Hypothalamus (tissue), 51 donors: ENCODE results near the gene CBFB.

Experiments
- DNase-seq, 51 donors: peaks; one replicate each; lab custom pipeline; 2025; lab: John Stamatoyannopoulos, UW

The CBFB gene

DNA sequence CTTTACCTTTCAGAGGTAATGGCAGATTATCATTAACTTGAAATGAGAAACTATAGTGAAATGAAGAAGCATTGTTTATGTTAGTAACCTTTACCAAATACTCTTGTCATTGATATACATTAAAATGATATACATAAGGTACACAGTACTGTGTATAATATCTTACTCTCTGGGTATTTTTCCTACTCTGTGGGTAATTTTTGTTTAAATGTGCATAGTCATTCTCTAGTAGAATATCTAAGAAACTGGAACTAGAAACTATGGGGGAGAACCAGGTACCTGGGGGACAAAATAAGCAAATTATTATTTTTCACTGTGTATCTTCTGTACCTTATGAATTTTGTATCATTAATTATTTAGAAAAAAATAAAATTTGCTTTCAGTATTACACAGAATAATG is 60.2 kb downstream of the CBFB start:
- DNase-seq, result no peak

GRCh38 chr16:67091906-67092566 is 63.1 kb downstream of the CBFB start:
- no peak for DNase-seq

DNA sequence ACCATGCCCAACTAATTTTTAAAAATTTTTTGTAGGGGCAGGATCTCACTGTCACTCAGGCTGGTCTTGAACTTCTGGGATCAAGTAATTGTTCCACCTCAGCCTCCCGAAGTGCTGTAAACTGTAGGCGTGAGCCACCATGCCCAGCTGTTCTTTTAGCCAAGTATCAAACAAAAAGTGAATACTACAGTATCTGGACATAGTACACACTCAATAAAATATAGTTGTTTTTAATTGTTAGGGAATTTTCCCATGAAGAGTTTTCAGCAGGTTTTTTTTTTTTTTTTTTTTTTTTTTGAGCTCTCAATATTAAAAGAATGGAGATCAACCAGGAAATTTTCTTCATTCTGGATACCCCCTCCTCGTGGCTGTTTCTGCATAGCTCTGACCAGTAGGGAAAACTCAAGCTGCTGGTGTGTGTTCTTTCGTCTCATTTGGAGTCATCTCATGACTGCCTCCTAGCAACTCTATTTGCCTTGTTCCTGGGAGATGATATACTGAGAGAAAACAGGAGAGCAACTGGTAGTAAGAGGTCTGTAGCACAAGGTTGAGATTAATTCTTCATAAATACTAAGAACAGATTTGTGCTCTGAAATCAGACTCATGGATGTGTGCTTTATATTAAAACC is 64.3 kb downstream of the CBFB start:
- no peak for DNase-seq

GRCh38 chr16:67098599-67098998 is 69.7 kb downstream of the CBFB start:
- no peak for DNase-seq

DNA sequence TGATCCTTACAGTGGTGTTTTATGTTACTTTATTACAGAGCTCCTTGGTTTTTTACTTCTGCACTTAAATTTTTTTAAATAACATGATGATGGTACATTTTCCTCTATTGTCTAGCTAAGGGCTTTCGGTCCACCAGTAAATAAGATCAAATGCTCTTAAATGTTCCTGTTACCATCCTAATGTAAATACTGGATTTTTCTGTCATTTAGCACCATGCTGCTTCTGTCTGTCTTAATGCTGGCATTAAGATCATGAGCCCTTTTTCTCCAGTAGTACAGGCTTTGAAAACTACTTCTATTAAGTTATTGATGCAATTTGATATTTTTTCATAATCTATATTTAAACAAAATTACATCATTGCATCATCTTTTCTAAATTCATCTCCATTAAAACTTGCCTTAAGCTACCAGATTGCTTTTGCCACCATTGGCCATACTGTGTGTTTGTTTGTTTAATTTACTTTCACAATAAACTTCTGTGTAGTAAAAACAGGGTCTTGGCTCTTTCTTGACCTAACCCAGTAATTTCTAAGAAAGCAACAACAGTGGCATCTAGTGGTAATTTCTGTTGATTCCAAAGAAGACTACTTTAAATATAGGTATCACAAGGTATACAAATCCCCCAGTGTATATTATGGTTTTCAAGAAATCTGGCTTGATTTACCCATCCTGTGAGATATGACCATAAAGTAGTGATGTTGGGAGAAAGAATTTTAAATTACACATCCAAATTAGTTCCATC is 71.8 kb downstream of the CBFB start:
- peak in 1 of 51 donors; percentile 17 for DNase-seq

DNA sequence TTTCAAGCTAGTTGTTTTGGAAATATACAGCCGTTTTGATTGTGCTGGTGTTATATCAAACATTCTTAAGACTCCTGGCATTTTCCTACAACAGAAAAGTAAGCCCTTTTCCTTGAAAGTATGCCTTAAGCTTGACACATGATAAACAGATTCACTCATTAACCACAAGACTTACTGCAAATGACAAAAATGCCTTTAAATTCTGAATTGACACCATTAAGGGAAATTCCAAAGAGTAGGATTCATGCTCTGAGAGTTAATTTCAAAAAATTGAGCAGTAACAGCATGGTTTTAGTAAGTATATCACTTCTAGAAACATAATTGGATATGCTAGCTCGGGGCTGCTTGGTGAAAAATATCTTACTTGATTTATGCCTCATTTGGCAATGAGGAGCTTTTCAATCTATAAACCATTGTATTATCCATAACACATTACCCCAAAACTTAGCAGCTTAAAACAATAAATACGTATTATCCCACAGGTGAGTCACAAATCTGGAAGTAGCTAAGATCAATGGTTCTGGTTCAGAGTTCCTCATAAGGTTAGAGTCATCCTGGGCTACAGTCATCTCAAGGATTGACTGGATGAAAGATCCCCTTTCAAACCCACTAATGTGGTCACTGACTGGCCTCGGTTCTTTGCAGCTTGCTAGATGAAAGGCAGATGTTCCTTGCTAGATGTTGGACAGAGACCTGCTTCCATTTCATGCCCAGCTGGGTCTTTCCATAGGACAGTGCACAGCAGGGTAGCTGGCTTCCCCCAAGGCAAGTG is 72.5 kb downstream of the CBFB start:
- DNase-seq, result no peak

DNA sequence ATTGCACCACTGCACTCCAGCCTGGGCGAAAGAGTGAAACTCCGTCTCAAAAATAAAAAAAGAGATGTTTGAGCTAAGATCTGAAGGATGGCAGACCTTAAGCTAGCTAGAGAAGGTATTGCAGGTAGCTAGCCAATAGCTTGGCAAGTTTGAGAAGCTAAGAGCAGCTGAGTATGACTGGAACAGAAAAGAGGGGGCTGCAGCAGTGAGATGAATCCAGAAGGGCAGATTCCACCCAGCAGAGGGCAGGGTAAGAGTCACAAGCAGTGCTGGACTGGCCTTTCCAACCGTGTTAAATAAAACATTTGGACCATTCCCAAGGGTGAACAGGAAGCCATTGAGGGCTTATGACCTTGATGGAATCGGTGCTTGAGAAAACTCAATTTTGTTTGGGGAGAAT is 75.1 kb downstream of the CBFB start:
- DNase-seq, result peak in 2 of 51 donors; percentile 1 to 4

- no peak for DNase-seq
These were observed 75.9 kb downstream of the CBFB start for GRCh38 chr16:67104845-67105244.

DNA sequence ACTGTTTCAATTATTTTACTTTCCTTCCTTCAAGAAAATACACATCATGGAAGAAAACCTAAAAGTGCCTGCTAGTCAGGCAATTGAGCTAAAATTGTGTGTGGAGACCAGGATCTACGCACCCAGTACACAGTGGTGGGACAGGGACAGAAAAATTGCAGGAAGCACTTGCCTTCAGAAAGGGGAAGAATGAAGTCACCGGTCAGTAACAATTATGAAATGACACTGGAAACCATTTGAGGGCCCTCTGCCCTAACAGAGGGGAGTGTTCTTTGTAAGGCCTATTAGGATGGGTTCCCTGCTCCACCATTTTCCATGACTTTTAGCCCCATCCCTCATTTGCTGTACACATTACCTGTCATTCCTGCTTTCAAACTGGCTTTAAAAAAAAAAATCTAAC is 76.3 kb downstream of the CBFB start:
- no peak for DNase-seq

DNA sequence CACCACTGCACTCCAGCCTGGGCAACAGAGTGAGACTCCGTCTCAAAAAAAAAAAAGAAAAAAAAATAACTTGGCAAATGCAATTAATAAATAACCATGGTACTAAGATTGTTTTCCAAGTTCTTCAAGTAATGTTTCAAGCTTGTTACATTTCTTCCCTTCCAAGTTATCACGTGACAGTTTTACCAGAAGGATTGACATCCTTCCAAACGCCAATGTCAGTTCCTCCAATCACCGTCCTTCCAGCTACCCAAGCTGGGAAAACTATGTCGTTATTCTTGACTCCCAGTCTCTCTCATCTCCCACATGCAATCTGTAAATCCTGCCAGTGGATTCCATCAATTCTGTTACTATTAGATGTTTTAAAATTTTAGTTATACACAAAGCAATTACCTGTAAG is 76.9 kb downstream of the CBFB start:
- DNase-seq, result no peak

GRCh38 chr16:67108489-67108888 is 79.5 kb downstream of the CBFB start:
- no peak for DNase-seq

DNA sequence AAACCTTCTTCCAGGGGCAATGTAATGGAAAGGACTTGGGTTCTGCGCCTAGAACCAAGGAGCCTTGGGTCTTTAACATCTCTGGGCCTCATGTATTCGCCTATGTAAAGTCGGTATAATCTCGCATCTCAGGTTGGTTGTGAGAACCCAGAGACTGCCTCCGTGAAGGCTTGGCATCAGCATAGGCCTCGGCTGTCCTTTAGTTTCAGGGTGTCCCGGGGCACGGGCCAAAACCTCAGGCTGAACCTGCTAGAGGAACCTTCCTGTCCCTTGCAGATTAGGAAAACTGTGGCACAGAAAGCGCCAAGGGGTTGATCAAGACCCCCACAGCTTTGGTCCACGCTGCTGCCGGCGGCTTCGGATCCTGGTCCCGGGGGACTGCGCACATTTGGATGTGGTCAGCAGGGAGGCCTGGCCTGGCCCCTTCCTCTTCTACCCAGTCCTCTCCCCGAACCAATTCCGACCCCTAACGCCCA is 80.0 kb downstream of the CBFB start:
- DNase-seq, result no peak

GRCh38 chr16:67109407-67110135 is 80.6 kb downstream of the CBFB start, which contains the start of gene PHAF1:
PHAF1 (plus strand) TSS chr16:67109941; CDS start chr16:67110176, 235 bp downstream.
- DNase-seq, result peak; percentile 54 to 97 (median 91)

GRCh38 chr16:67111951-67112444 is 83.0 kb downstream of the CBFB start:
- DNase-seq, result no peak

DNA sequence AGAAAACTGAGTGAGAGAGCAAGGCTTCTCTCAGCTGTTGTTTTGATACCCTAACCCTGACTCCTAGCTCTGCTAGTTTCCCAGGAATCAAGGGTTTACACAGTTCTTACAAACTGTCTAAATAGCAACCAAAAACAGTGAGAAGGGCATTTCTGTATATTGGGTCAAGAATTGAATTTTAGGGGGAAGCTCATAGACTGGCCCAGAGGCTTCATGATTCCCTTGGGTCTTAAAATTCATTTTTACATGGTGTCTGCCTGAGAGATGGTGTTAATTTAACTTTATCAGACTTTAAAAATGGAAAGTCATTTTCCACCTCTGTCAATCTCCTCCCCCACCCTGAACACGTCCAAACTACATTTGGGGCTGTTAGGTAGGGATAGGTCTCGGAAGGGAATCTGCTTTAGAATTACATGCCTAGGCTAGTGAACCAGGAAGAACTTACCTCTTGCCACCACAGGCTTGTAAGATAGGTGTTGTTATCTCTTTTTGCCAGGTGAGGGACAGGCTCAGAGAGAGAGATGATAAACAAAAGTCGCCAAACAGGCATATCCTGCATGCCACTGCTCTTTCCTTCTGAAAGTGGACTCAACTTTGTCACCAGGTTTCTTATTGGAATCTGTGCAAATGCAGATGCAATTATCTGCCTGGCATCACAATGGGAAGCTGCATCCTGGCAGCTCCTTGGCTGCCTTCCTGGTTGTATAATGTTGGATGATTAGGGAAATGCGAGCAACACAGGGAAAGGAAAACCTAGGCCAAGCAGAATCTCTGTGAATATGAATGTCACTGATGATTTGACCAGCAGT is 83.8 kb downstream of the CBFB start:
- DNase-seq, result no peak

DNA sequence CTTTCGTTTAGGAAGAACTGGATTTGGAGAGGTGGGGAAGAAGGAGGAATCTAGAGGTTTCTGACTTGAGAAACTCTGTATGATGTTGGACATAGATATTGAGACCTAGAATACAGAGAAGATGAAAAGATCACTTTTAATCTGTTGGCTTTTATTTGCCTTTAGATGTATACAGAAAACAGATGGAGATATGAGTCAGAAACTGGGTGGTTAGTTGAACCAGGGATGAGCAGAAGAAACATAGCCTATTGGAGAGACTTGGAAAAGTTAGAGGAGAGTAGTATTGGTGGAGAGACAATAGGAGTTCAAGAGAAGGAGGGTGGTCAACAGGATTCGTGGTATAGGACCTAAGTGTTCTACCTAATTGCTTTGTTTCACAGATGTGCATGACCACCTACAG is 85.8 kb downstream of the CBFB start:
- DNase-seq, result no peak

DNA sequence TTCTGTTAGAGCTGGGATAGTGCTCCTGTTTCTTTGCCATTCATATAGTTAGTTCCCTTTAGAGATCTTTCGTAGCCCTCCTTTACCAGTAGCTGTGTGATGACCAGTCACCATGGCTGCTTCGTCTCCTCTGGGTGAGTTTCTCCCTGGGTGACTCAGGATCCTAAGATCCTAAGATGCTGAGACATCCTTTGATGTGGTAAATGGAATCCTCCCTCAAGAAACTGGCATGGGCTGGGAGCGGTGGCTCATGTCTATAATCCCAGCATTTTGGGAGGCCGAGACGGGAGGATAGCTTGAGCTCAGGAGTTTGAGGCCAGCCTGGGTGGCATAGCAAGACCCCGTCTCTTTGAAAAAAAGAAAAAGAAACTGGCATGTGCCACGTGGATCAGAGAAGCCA is 86.7 kb downstream of the CBFB start:
- no peak for DNase-seq

GRCh38 chr16:67116388-67117311 is 87.7 kb downstream of the CBFB start:
- DNase-seq, result peak in 7 of 51 donors; percentile 5 to 48 (median 19)
